KOPT-K1 (cell line): ENCODE measurements around the gene HMCN2.

Source experiments
- H3K27ac ChIP-seq: fragments of 200-600 bp; sonication (generic); 2 replicates; pipeline ENCODE4 v1.5.1; 2016; ENCODE audit warnings: antibody characterized with exemption, mild to moderate bottlenecking, low read depth, low read length; ENCODE audit not compliant: poor library complexity, severe bottlenecking
- H3K36me3 ChIP-seq: fragments of 200-600 bp; sonication (generic); 2 replicates; pipeline ENCODE4 v1.5.1; 2017; ENCODE audit warnings: antibody characterized with exemption, mild to moderate bottlenecking, low read length, moderate library complexity; ENCODE audit not compliant: insufficient read depth
- H3K9me3 ChIP-seq: fragments of 200-600 bp; sonication (generic); 2 replicates; pipeline ENCODE4 v1.5.1; 2017; ENCODE audit warnings: antibody characterized with exemption, low read length, mild to moderate bottlenecking; ENCODE audit not compliant: insufficient read depth, poor library complexity, severe bottlenecking

HMCN2 gene

GRCh38 chr9:130454812-130455325, 189.3 kb downstream of the HMCN2 start:
- no peaks in the 10 kb centered on the region for H3K36me3 ChIP-seq
- H3K27ac ChIP-seq, result no peak overlapping the region
- H3K9me3 ChIP-seq, result no peaks in the 10 kb centered on the region

- no peak overlapping the region for H3K27ac ChIP-seq
- no peaks in the 10 kb centered on the region for H3K9me3 ChIP-seq
- no peaks in the 10 kb centered on the region for H3K36me3 ChIP-seq
Observed at GRCh38 chr9:130458027-130458803, 192.7 kb downstream of the HMCN2 start.

- no peaks in the 10 kb centered on the region for H3K36me3 ChIP-seq
- no peak overlapping the region for H3K27ac ChIP-seq
- H3K9me3 ChIP-seq, result no peaks in the 10 kb centered on the region
Observed at GRCh38 chr9:130458804-130459067, 193.2 kb downstream of the HMCN2 start.

- no peak overlapping the region for H3K27ac ChIP-seq
- no peaks in the 10 kb centered on the region for H3K36me3 ChIP-seq
- H3K9me3 ChIP-seq, result no peaks in the 10 kb centered on the region
Observed at GRCh38 chr9:130459151-130459550, 193.6 kb downstream of the HMCN2 start.

GRCh38 chr9:130459941-130460669, 194.5 kb downstream of the HMCN2 start:
- Histone ChIP-seq H3K36me3 (no peaks in the 10 kb centered on the region), H3K9me3 (no peaks in the 10 kb centered on the region), H3K27ac (no peak overlapping the region)

GRCh38 chr9:130461218-130461630, 195.7 kb downstream of the HMCN2 start:
- no peaks in the 10 kb centered on the region for H3K36me3 ChIP-seq

GRCh38 chr9:130461731-130462130, 196.2 kb downstream of the HMCN2 start:
- Histone ChIP-seq H3K9me3 (no peaks in the 10 kb centered on the region), H3K36me3 (no peaks in the 10 kb centered on the region), H3K27ac (no peak overlapping the region)

More at GRCh38 chr9:130461218-130461630, 195.7 kb downstream of the HMCN2 start:
- Histone ChIP-seq H3K9me3 (no peaks in the 10 kb centered on the region), H3K27ac (no peak overlapping the region)

GRCh38 chr9:130462685-130463540, 197.4 kb downstream of the HMCN2 start:
- Histone ChIP-seq H3K27ac (no peak overlapping the region), H3K36me3 (no peaks in the 10 kb centered on the region), H3K9me3 (no peaks in the 10 kb centered on the region)

- Histone ChIP-seq H3K9me3 (no peaks in the 10 kb centered on the region), H3K27ac (no peak overlapping the region), H3K36me3 (no peaks in the 10 kb centered on the region)
Observed at GRCh38 chr9:130463763-130464745, 198.5 kb downstream of the HMCN2 start.

GRCh38 chr9:130465383-130466096, 200.0 kb downstream of the HMCN2 start:
- Histone ChIP-seq H3K36me3 (no peaks in the 10 kb centered on the region), H3K27ac (no peak overlapping the region), H3K9me3 (no peaks in the 10 kb centered on the region)

- H3K9me3 ChIP-seq, result no peaks in the 10 kb centered on the region
- no peak overlapping the region for H3K27ac ChIP-seq
- H3K36me3 ChIP-seq, result no peaks in the 10 kb centered on the region
Observed at GRCh38 chr9:130466537-130467217, 201.1 kb downstream of the HMCN2 start.

GRCh38 chr9:130467316-130467715, 201.8 kb downstream of the HMCN2 start:
- Histone ChIP-seq H3K36me3 (no peaks in the 10 kb centered on the region), H3K27ac (no peak overlapping the region), H3K9me3 (no peaks in the 10 kb centered on the region)

GRCh38 chr9:130468566-130468965, 203.0 kb downstream of the HMCN2 start:
- H3K27ac ChIP-seq, result no peak overlapping the region
- H3K9me3 ChIP-seq, result no peaks in the 10 kb centered on the region
- H3K36me3 ChIP-seq, result no peaks in the 10 kb centered on the region
